ENCODE data around the gene GSTM1.

Gene GSTM1

GRCh38 chr1:109732390-109732881, 44.8 kb downstream of the GSTM1 start:
- DNase-seq = no peak

GRCh38 chr1:109733236-109733870, 45.7 kb downstream of the GSTM1 start:
- DNase-seq = no peak

DNA sequence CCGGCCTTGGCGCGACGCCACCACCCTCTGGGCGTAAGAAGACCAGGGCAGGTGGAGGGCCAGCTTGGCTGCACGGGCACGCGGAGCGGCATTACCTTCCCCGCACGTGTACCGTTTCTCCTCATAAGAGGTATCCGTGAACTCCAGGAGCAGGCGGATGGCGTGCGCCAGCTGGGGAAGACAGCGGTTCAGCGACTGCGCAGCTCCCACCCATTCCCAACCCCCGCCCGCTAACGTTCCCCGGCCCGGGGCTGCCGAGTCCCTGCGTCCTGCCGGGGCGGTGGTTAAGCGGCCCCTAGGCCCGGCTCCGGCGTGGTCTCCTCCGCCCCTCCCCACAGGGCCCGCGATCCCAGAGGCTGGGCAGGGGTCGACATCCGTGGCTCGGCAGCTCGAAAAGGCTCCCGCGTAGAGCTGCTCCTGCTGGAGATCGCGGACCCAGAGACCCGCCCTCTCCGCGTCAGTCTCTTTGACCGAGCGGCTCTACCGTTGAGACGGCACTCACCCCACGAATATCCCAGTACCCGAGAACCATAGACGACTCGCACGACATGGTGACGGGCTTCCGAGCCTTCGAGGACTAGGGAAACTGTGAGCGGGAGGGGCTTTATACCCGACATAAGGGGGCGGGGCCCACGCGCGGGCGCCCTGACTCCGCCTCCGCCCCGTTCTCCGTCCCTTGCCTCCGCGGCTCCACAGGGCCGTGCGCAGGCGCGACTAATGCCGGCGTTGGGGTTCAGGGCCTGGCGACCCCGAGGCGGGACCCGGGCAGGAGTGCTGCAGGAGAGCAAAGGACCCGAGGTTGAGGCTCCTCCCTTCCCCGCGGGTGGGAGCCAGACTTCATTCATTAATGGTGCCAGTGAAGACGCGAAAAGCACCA, 52.4 kb downstream of the GSTM1 start:
- DNase-seq = peak; percentile 85

GRCh38 chr1:109740615-109741373, 53.2 kb downstream of the GSTM1 start, which contains the start of gene GSTM3:
Gene GSTM3, minus strand, starts transcription at chr1:109741038. Its CDS starts 751 bp downstream, at chr1:109740287.
- DNase-seq = no peak
